ENCODE measurements around the gene GMDS.

GMDS gene

GRCh38 chr6:2197984-2198383 lies 47.4 kb downstream of the GMDS start:
- H3K4me3 ChIP-seq (ENCODE audit: low read depth, low read length) = no peak overlapping the region
- DNase-seq (ENCODE audit: low read depth) = no peak
- TF ChIP-seq CTCF (IDR thresholded peaks at IDR 0.05; ENCODE audit: insufficient read depth, low read depth, low read length, missing control alignments) = no peak

- no peak for DNase-seq (ENCODE audit: low read depth)
- TF ChIP-seq CTCF (IDR thresholded peaks at IDR 0.05; ENCODE audit: insufficient read depth, low read depth, low read length, missing control alignments) = no peak
- no peak overlapping the region for H3K4me3 ChIP-seq (ENCODE audit: low read depth, low read length)
Measured at GRCh38 chr6:2197177-2197671, 48.2 kb downstream of the GMDS start.

DNA sequence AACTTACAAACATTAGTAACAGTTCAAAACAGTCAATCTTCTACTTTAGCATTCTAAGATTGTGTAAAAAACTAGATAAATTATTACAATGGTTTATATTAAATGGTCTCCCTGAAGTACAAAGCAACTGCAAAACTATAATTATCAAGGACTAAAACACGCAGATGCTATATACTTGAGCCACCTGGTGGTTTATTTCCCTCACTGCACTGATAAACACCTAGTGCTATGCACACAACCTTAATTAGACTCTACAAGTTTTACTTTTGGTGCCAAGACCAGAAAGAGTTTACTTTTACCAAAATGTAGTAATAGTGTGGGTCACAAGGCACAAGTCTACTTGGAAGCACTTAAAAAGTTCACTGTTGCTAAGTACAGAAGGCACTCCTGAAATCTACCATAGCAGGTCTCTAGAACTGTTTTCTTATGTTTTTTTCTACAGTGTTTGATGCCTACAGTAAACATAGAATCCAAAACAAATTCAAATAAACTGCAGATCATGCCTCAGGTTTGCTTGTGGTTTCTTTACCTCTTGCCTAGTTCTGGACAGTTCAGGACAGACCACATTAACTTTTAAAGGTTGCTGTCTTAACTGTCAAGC lies 49.2 kb downstream of the GMDS start:
- TF ChIP-seq CTCF (IDR thresholded peaks at IDR 0.05; ENCODE audit: insufficient read depth, low read depth, low read length, missing control alignments) = peak; percentile 61
- H3K4me3 ChIP-seq (ENCODE audit: low read depth, low read length) = no peak overlapping the region
- DNase-seq (ENCODE audit: low read depth) = peak; percentile 71

DNA sequence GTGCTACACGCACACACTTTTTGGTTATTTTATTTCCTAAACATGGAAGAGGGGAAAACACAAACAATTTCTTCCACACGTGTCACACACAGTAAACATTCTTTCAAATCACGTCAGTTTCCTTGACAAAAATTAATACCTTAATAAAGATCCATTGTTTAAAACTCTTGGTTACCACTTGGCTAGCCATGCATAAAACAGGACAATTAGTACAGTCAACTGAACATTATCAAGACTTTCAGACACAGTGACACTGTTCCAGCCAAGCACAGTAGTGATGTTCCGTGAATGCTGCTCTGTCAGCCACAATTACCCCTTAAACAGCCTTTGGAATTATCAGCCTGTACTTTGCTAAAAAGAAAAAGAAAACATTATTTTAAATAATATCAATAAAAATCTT lies 50.8 kb downstream of the GMDS start:
- no peak for TF ChIP-seq CTCF (IDR thresholded peaks at IDR 0.05; ENCODE audit: insufficient read depth, low read depth, low read length, missing control alignments)
- no peak overlapping the region for H3K4me3 ChIP-seq (ENCODE audit: low read depth, low read length)
- no peak for DNase-seq (ENCODE audit: low read depth)

- no peak for DNase-seq (ENCODE audit: low read depth)
- no peak overlapping the region for H3K4me3 ChIP-seq (ENCODE audit: low read depth, low read length)
- TF ChIP-seq CTCF (IDR thresholded peaks at IDR 0.05; ENCODE audit: insufficient read depth, low read depth, low read length, missing control alignments) = no peak
Measured at GRCh38 chr6:2193931-2194330, 51.5 kb downstream of the GMDS start.

GRCh38 chr6:2192976-2193375 lies 52.4 kb downstream of the GMDS start:
- no peak for TF ChIP-seq CTCF (IDR thresholded peaks at IDR 0.05; ENCODE audit: insufficient read depth, low read depth, low read length, missing control alignments)
- no peak for DNase-seq (ENCODE audit: low read depth)

DNA sequence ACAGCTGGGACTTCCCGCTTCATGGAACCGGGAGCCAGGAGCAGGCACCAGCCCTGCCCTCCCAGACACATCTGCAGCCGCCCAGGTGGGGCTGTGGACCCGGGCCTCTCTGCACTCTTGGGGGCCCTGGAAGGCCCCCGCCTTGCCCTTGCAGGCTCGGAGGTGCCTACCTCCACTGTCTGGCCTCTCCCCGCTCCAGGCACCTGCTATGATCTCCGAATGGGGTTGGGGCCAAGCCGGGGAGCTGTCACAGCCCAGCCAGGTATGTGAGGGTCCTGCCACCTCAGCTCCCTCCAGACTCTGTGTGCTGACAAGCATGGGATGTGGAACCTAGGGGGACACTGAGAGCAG lies 54.0 kb downstream of the GMDS start:
- no peak for TF ChIP-seq CTCF (IDR thresholded peaks at IDR 0.05; ENCODE audit: insufficient read depth, low read depth, low read length, missing control alignments)

More at GRCh38 chr6:2192976-2193375, 52.4 kb downstream of the GMDS start:
- no peak overlapping the region for H3K4me3 ChIP-seq (ENCODE audit: low read depth, low read length)

More for the DNA sequence above, 54.0 kb downstream of the GMDS start:
- no peak overlapping the region for H3K4me3 ChIP-seq (ENCODE audit: low read depth, low read length)
- DNase-seq (ENCODE audit: low read depth) = no peak
